Right lobe of liver (tissue), 4 donors: Measurements from ENCODE around the gene WAS.

Source experiments
- CTCF ChIP-seq, 4 donors: fragments of 200-600 bp in 3 of 4; fragments of 450-650 bp in 1 of 4; IDR thresholded peaks; one replicate each; pipeline versions ENCODE4 v1.5.1 to v1.8.0; 2016 to 2022; ENCODE audit warnings: antibody characterized with exemption in 4 of 4, mild to moderate bottlenecking in 2 of 4
- POLR2A ChIP-seq: fragments of 450-650 bp; IDR thresholded peaks from one replicate; pipeline ENCODE4 v1.6.1; 2017; ENCODE audit warnings: antibody characterized with exemption, mild to moderate bottlenecking
- donor health status: DM: no; HTN: no; CAD: no.
- donor health status: DM: no; HTN: no; CAD: no.
- donor health status: DM: no; HTN: yes; CAD: no.

DNA sequence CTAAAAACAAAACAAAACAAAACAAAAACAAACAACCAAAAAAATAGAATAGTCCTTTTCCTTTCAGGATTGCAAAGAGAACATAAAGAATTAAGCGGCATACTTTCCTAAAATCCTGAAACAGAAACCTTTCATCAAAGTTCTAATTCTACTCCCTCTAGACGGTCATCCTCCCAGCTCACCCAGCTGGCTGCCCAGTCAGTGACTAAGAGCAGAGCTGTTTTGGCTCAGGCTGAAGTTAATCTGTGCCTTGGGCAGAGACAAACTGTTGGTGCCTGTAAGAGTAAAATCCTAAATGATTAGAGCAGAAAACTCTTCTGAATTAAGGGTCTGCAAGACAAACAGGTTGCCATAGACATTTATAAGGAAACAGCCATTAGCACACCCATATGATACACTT, 17.6 kb upstream of the WAS start:
- TF ChIP-seq CTCF (IDR thresholded peaks at IDR 0.05) (no peak), POLR2A (no peak)
